Gastrocnemius medialis (tissue), 4 donors: Measurements from ENCODE around the gene S100A14.

ENCODE experiments used
- CTCF ChIP-seq, 5 experiments: fragments of 450-650 bp in 3 of 5; fragments of 200-600 bp in 2 of 5; sonication (generic) in 2 of 5; IDR thresholded peaks in 4 of 5; conservative IDR thresholded peaks in 1 of 5; 1 replicate in 4 of 5; 2 replicates in 1 of 5; pipeline ENCODE4 v1.5.1; 2016 to 2019; ENCODE audit warnings: antibody characterized with exemption in 5 of 5, mild to moderate bottlenecking in 3 of 5, moderate library complexity in 3 of 5
- POLR2A ChIP-seq, 2 donors: fragments of 450-650 bp; IDR thresholded peaks; one replicate each; pipeline ENCODE4 v1.6.1; 2017; ENCODE audit warnings: antibody characterized with exemption in 2 of 2, mild to moderate bottlenecking in 2 of 2, moderate library complexity in 2 of 2

GRCh38 chr1:153570874-153571273, 45.3 kb downstream of the S100A14 start:
- TF ChIP-seq CTCF (IDR thresholded peaks at IDR 0.05 in 4 of 5, conservative IDR thresholded peaks at IDR 0.05 in 1 of 5) (no peak), POLR2A (IDR thresholded peaks at IDR 0.05) (no peak)
